Heart left ventricle (tissue), 16 donors: ENCODE results near the gene SKP1. TPM values are rescaled to one million over a fixed set of nuclear protein-coding genes. Genes with fewer than 3 reads are reported as not detected.

Source experiments
- ATAC-seq, 4 donors: fragments of 200-7000 bp; cut with Tn5 transposase; one replicate each; pipeline ENCODE4 v1.9.1; 2020 to 2022; ENCODE audit warnings: moderate library complexity in 4 of 4, mild to moderate bottlenecking in 3 of 4, moderate number of reproducible peaks in 1 of 4
- DNase-seq, 5 donors: peaks; one replicate each; pipeline ENCODE4 v3.0.0-alpha.2; 2020
- H3K27ac ChIP-seq, 12 donors: fragments of 200-600 bp; sonication (generic) in 4 of 12; one replicate each; pipeline versions ENCODE4 v1.5.0 to v1.8.0; 2016 to 2022; ENCODE audit warnings: mild to moderate bottlenecking in 2 of 12
- H3K27me3 ChIP-seq, 9 donors: fragments of 200-600 bp; sonication (generic) in 2 of 9; one replicate each; pipeline versions ENCODE4 v1.5.1 to v1.8.0; 2016 to 2022; ENCODE audit warnings: mild to moderate bottlenecking in 3 of 9
- H3K36me3 ChIP-seq, 9 donors: fragments of 200-600 bp; sonication (generic) in 2 of 9; one replicate each; pipeline versions ENCODE4 v1.5.0 to v1.8.0; 2018 to 2022; ENCODE audit warnings: mild to moderate bottlenecking in 2 of 9
- H3K4me1 ChIP-seq, 12 donors: fragments of 200-600 bp; sonication (generic) in 4 of 12; one replicate each; pipeline versions ENCODE4 v1.5.0 to v1.8.0; 2016 to 2022; ENCODE audit warnings: mild to moderate bottlenecking in 3 of 12
- H3K4me3 ChIP-seq, 12 donors: fragments of 200-600 bp; sonication (generic) in 4 of 12; one replicate each; pipeline versions ENCODE4 v1.5.0 to v1.8.0; 2017 to 2022; ENCODE audit warnings: mild to moderate bottlenecking in 9 of 12, moderate library complexity in 4 of 12
- H3K9me3 ChIP-seq, 12 donors: fragments of 200-600 bp; sonication (generic) in 4 of 12; one replicate each; pipeline versions ENCODE4 v1.5.0 to v1.8.0; 2016 to 2022; ENCODE audit warnings: mild to moderate bottlenecking in 1 of 12
- POLR2A ChIP-seq, 2 donors: fragments of 450-650 bp; IDR thresholded peaks; one replicate each; pipeline ENCODE4 v1.6.1; 2017; ENCODE audit warnings: antibody characterized with exemption in 2 of 2, mild to moderate bottlenecking in 2 of 2, moderate library complexity in 2 of 2
- WGBS, 4 donors: extraction: QIAGEN DNeasy Blood & Tissue Kit in 2 of 4; methylation state at CpG; one replicate each; pipeline versions ENCODE4 v1.1.5 to v1.1.7; 2013 to 2018; 5-methylcytosine and 5-hydroxymethylcytosine counted together
- intact Hi-C, 10 donors: fragments of 100-400 bp; cut with DNase I; formaldehyde crosslinking; loops; one replicate each; pipeline versions ENCODE4 v1.11.1 to v1.14.2; 2022
- polyA plus RNA-seq, 2 donors: library from polyadenylated mRNA; stranded (reverse); fragments of 200-250 nt; gene quantifications; one replicate each; pipeline ENCODE4 v1.2.3, GENCODE V29; 2013
- total RNA-seq, 9 donors: library from RNA; depleted of rRNA in 2 of 9; stranded (reverse); fragments of >200 nt in 2 of 9; fragmentation: NEBNext Ultra II Directional in 3 of 9; extraction: Animal tissue kit (Norgen Biotek cat#: 25700) in 3 of 9; gene quantifications; one replicate each; pipeline versions ENCODE4 v1.1.0 to v1.2.4, GENCODE V29; 2016 to 2023
- TF ChIP-seq, protein P1 (sequence below), 12 donors: fragments of 200-600 bp; sonication (generic) in 4 of 12; IDR thresholded peaks; one replicate each; pipeline versions ENCODE4 v1.5.0 to v1.8.0; 2018 to 2022; ENCODE audit warnings: antibody characterized with exemption in 12 of 12, mild to moderate bottlenecking in 5 of 12
- donor health status: ischemic (EF 13 %, LVEDD 7.1; RV severe dilation, severe dysfunction).
- donor health status: healthy with polysubstance abuse.
- donor health status: DM: no; HTN: yes; CAD: no.
- donor health status: DM: no; HTN: no; CAD: no.
- donor health status: ischemic (EF 25% LVEDD 6.9; RV normal size, moderate dysfunction).
- donor health status: ischemic (EF 25% LVEDD 5.7; RV mildly dilated, moderate dysfunction).
- donor health status: healthy.
- donor health status: DM: yes; HTN: yes; CAD: no.
- donor health status: ischemic (EF 35%, LVEDD 5.7; RV mildly dilated, moderate dysfunction).
- donor health status: nonischemic (EF 11% LVEDD 7.7; RV severe dilation, severe dysfunction).
- donor health status: DM: yes; HTN: yes; CAD: no.
- donor health status: PGD.
- donor health status: ischemic (EF 29% LVEDD 5.4; RV normal size, mild dysfunction).
- donor health status: nonischemic (EF 23%, LVEDD 6.1; RV moderate dilation, normal function).

The SKP1 gene
- total and polyA plus RNA-seq, 11 donors: 175 to 1,085 (median 459) TPM

DNA sequence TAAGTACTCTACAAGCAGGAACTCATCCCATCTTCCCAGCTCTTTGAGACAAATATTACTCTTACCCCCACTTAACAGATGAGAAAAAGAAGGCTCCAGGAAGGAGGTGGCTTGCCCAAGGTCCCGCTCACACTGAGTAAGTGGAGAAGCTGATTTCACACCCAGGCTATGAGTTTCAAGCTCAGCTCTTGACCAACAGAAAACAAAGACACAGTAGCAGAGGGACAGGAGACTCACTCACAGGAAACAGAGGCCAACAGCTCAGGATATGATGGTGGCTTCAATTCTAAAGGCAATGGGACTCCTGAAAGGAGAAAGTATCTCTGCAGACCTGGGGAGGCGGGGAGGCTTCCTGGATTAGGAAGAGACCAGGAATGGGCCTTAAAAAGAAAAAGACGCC, 69.0 kb downstream of the SKP1 start:
- ATAC-seq (no peak), DNase-seq (no peak)
- Histone ChIP-seq H3K36me3 (no peaks in the 10 kb centered on the region), H3K4me3 (no peak overlapping the region), H3K9me3 (no peaks in the 10 kb centered on the region), H3K4me1 (peaks cover 0 to 11% (median 0%) of the 10 kb centered on the region in 12 donors), H3K27me3 (peaks cover 0 to 17% (median 6%) of the 10 kb centered on the region in 9 donors), H3K27ac (no peak overlapping the region)
- 86 to 100% (median 96%) methylated on average over 3 of the region's 3 CpGs for WGBS, 4 donors
- TF ChIP-seq, protein P1, sequence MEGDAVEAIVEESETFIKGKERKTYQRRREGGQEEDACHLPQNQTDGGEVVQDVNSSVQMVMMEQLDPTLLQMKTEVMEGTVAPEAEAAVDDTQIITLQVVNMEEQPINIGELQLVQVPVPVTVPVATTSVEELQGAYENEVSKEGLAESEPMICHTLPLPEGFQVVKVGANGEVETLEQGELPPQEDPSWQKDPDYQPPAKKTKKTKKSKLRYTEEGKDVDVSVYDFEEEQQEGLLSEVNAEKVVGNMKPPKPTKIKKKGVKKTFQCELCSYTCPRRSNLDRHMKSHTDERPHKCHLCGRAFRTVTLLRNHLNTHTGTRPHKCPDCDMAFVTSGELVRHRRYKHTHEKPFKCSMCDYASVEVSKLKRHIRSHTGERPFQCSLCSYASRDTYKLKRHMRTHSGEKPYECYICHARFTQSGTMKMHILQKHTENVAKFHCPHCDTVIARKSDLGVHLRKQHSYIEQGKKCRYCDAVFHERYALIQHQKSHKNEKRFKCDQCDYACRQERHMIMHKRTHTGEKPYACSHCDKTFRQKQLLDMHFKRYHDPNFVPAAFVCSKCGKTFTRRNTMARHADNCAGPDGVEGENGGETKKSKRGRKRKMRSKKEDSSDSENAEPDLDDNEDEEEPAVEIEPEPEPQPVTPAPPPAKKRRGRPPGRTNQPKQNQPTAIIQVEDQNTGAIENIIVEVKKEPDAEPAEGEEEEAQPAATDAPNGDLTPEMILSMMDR (IDR thresholded peaks at IDR 0.05): no peak
- TF ChIP-seq POLR2A (IDR thresholded peaks at IDR 0.05): no peak
- intact Hi-C loops: no loop called here

DNA sequence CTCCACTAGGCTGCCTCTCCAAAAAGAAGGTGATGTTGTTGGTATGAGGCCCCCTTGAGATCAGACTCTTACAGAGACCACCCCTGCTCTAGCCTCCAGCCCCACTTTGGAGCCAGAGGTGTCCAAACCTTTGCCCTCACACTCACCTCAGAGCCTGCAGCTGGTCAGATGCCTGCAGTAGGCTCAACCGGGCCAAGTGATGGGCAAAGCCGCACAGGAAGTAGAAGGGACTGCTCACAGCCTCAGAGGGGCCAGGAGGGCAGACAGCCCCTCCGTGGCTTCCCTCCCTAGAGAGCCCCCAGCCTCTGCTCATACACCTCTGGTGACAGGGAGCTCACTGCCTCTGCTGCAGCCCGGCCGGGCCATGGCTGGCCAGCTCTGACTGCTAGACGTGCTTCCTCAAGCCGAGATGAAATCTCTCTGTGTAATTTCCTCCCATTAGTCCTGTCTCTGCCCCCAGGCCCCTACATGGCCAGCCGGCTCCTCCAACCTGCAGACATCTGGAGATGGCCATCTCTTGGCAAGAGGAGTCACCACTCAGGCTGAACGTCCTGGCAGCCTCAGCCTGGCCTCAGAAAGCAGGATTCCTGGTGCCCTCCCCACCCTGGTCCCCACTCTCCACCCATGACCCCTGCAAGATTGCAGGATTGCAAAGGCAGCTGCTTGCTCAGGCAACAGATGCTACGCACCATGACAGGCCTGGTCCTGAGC, 69.6 kb downstream of the SKP1 start:
- ATAC-seq: no peak
- peaks cover 0 to 13% (median 0%) of the 10 kb centered on the region in 12 donors for H3K4me1 ChIP-seq
- TF ChIP-seq, protein P1 (IDR thresholded peaks at IDR 0.05): no peak
- no peak for TF ChIP-seq POLR2A (IDR thresholded peaks at IDR 0.05)
- H3K27me3 ChIP-seq: peaks cover 0 to 11% (median 0%) of the 10 kb centered on the region in 9 donors
- H3K4me3 ChIP-seq: no peak overlapping the region
- 73 to 88% (median 79%) methylated on average over 3 to 10 of the region's 10 CpGs for WGBS, 4 donors
- H3K9me3 ChIP-seq: no peaks in the 10 kb centered on the region
- no peak overlapping the region for H3K27ac ChIP-seq
- intact Hi-C loops: no loop called here
- no peak for DNase-seq
- H3K36me3 ChIP-seq: no peaks in the 10 kb centered on the region

DNA sequence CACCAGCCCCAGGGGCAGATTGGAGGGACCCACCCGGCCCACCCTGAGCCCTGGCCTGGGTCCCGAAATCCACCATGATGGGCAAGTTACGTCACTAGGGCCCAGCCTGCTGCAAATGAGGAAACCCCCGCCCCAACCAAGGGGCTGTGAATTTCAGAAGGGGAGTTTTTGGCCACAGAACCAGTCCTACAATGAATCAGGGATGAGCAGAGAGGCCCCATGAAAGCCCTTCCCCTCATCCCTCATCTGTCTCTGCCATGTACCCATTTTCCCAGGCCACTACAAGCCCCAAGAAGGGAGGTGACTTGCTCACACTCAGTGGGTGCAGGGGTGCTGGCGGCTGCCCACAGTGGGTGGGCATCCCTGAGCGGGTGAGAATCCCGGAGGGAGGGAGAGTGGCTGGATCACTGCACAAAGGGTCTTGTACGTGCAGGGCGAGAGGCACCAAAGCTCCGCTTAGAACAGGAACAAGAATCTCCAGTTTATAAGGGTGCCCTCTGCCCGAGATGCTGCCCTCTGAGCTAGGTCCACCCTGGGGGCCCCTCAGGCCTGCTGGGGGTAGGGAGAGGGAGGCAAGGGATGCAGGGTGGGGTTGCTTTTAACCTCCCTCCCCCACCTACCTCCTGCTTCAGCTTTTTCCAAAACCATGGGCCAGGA, 72.6 kb downstream of the SKP1 start:
- no peak for ATAC-seq
- Histone ChIP-seq H3K4me3 (no peak overlapping the region), H3K27me3 (no peaks in the 10 kb centered on the region), H3K36me3 (no peaks in the 10 kb centered on the region), H3K4me1 (peaks cover 0 to 34% (median 6%) of the 10 kb centered on the region in 12 donors), H3K9me3 (no peaks in the 10 kb centered on the region), H3K27ac (peak overlapping the region in 1 of 12 donors; percentile 58)
- intact Hi-C loops: loop anchor here in 7 of 10 donors (1.0 to 5.0 kb wide), 7 partner anchors 37 to 188 kb away; no protein-coding TSS in a partner anchor
- DNase-seq: no peak
- WGBS, 4 donors: 92 to 94% (median 93%) methylated on average over 10 to 11 of the region's 11 CpGs
- TF ChIP-seq, protein P1 (IDR thresholded peaks at IDR 0.05): no peak

DNA sequence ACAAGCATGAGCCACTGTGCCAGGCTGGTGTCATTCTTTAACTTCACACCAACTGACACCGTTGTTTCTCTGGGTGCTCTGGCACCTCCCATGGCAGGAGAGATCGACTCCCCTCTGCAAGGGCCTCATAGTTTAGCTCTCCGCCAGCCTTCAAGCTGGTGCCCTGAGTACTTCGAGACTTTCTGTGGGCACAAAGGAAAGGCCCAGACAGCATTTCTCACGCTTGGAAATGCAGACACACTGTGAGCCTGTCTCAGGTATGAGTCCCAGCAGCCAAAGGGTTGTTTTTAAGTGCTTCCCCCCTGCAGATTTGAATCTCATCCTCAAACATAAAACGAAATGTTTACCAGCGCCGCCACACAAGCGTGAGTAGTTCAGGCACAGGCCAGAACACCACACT, 73.4 kb downstream of the SKP1 start:
- Histone ChIP-seq H3K27me3 (no peaks in the 10 kb centered on the region), H3K4me3 (no peak overlapping the region), H3K27ac (peak overlapping the region in 1 of 12 donors; percentile 58), H3K4me1 (peaks cover 0 to 34% (median 6%) of the 10 kb centered on the region in 12 donors), H3K9me3 (no peaks in the 10 kb centered on the region), H3K36me3 (no peaks in the 10 kb centered on the region)
- intact Hi-C loops: loop anchor here in 7 of 10 donors (1.0 to 5.0 kb wide), 7 partner anchors 37 to 189 kb away; no protein-coding TSS in a partner anchor
- no peak for TF ChIP-seq POLR2A (IDR thresholded peaks at IDR 0.05)
- TF ChIP-seq, protein P1 (IDR thresholded peaks at IDR 0.05): no peak
- DNase-seq (no peak), ATAC-seq (peak in 2 of 4 donors; percentile 57)
- WGBS, 4 donors: 73 to 79% (median 78%) methylated on average over 9 of the region's 9 CpGs
